ENCODE data around the gene SLC8A3.

SLC8A3 gene

GRCh38 chr14:70212752-70213151 is 24.0 kb upstream of the SLC8A3 start:
- TF ChIP-seq CTCF (IDR thresholded peaks at IDR 0.05; ENCODE audit: low read depth, low read length) = no peak
- DNase-seq = no peak
- Histone ChIP-seq H3K27me3 (no peaks in the 10 kb centered on the region), H3K36me3 (no peaks in the 10 kb centered on the region), H3K4me1 (no peaks in the 10 kb centered on the region), H3K4me3 (ENCODE audit: low read depth, low read length) (no peak overlapping the region), H3K9me3 (no peaks in the 10 kb centered on the region)

GRCh38 chr14:70208380-70208779 is 19.6 kb upstream of the SLC8A3 start:
- Histone ChIP-seq H3K27me3 (no peaks in the 10 kb centered on the region), H3K4me3 (ENCODE audit: low read depth, low read length) (no peak overlapping the region), H3K9me3 (no peaks in the 10 kb centered on the region), H3K4me1 (no peaks in the 10 kb centered on the region), H3K36me3 (no peaks in the 10 kb centered on the region)
- TF ChIP-seq CTCF (IDR thresholded peaks at IDR 0.05; ENCODE audit: low read depth, low read length) = no peak
- DNase-seq = no peak

- no peak for TF ChIP-seq CTCF (IDR thresholded peaks at IDR 0.05; ENCODE audit: low read depth, low read length)
- no peak for DNase-seq
- H3K36me3 ChIP-seq = no peaks in the 10 kb centered on the region
- H3K9me3 ChIP-seq = no peaks in the 10 kb centered on the region
- peaks cover 6% of the 10 kb centered on the region for H3K27me3 ChIP-seq
- H3K4me1 ChIP-seq = no peaks in the 10 kb centered on the region
- H3K4me3 ChIP-seq (ENCODE audit: low read depth, low read length) = no peak overlapping the region
These were observed 14.9 kb upstream of the SLC8A3 start for GRCh38 chr14:70203686-70204085.

- H3K9me3 ChIP-seq = no peaks in the 10 kb centered on the region
- peaks cover 6% of the 10 kb centered on the region for H3K27me3 ChIP-seq
- TF ChIP-seq CTCF (IDR thresholded peaks at IDR 0.05; ENCODE audit: low read depth, low read length) = no peak
- H3K4me1 ChIP-seq = no peaks in the 10 kb centered on the region
- no peaks in the 10 kb centered on the region for H3K36me3 ChIP-seq
- DNase-seq = no peak
- H3K4me3 ChIP-seq (ENCODE audit: low read depth, low read length) = no peak overlapping the region
These were observed 13.2 kb upstream of the SLC8A3 start for GRCh38 chr14:70201994-70202393.

GRCh38 chr14:70193396-70193795 is 4.6 kb upstream of the SLC8A3 start:
- no peak overlapping the region for H3K4me3 ChIP-seq (ENCODE audit: low read depth, low read length)
- no peaks in the 10 kb centered on the region for H3K9me3 ChIP-seq
- no peak for DNase-seq
- H3K4me1 ChIP-seq = no peaks in the 10 kb centered on the region
- no peaks in the 10 kb centered on the region for H3K36me3 ChIP-seq
- peaks cover 32% of the 10 kb centered on the region for H3K27me3 ChIP-seq
- no peak for TF ChIP-seq CTCF (IDR thresholded peaks at IDR 0.05; ENCODE audit: low read depth, low read length)

- Histone ChIP-seq H3K36me3 (no peaks in the 10 kb centered on the region), H3K4me1 (no peaks in the 10 kb centered on the region), H3K27me3 (peaks cover 37% of the 10 kb centered on the region), H3K4me3 (ENCODE audit: low read depth, low read length) (no peak overlapping the region), H3K9me3 (no peaks in the 10 kb centered on the region)
- no peak for DNase-seq
- TF ChIP-seq CTCF (IDR thresholded peaks at IDR 0.05; ENCODE audit: low read depth, low read length) = no peak
These were observed 4.2 kb upstream of the SLC8A3 start for GRCh38 chr14:70192915-70193314.
